GM18867 (cell line): ENCODE data around the gene LAPTM5.

ENCODE experiments used
- ATAC-seq: cut with Tn5 transposase; IDR thresholded peaks from one replicate; pipeline ENCODE4 v1.9.1; 2021; ENCODE audit warnings: mild to moderate bottlenecking, moderate library complexity; ENCODE audit not compliant: unreplicated experiment

LAPTM5 gene

GRCh38 chr1:30718636-30719405, 38.8 kb downstream of the LAPTM5 start:
- peak; percentile 51 for ATAC-seq

DNA sequence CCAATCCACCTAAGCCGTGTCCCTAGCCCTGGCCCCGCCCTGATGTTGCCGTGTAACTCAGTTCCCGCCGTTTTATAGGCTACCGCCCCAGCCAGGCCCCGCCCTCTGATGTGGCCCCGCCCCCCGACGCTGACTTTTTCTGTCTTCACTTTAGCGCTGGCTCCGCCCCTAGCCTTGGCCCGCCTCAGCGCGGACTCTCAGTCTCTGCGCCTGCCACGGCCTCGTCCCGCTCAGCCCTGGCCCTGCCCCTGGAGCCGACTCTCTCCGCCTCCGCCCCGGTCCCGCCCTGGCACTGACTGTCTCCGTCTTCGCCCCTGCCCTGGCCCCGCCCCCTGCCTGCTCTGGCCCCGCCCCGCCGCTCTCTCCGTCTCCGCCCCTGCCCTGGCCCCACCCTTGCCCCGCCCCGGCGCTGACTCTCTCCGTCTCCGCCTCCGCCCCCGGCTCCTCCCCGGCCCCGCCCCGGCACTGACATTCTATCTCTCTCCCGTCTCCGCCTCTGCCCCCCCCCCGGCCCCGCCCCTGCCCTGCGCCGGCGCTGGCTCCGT, 39.4 kb downstream of the LAPTM5 start:
- ATAC-seq: peak; percentile 80

- no peak for ATAC-seq
These were observed 40.9 kb downstream of the LAPTM5 start for GRCh38 chr1:30716646-30717045.

- ATAC-seq: no peak
These were observed 41.7 kb downstream of the LAPTM5 start for GRCh38 chr1:30715886-30716285.

DNA sequence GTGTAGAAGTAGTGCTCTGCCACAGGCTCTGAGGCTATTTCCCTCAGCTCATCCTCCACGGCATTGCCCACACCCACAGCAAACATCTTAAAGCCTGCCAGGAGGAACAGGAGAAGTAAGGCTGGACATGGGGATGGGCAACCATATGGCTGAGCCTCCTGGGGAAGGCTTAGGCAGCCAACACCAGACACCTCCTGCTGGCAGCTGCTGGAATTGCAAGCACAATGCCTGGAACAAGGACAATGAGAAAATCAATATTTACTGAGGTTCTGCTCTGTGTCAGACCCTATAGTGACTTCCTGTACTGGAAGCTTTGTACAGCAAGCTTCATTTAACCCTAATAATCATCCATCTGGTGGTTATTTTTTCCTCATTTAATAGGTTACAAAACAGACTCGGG, 42.4 kb downstream of the LAPTM5 start:
- no peak for ATAC-seq

GRCh38 chr1:30714536-30715090, 43.0 kb downstream of the LAPTM5 start:
- no peak for ATAC-seq

DNA sequence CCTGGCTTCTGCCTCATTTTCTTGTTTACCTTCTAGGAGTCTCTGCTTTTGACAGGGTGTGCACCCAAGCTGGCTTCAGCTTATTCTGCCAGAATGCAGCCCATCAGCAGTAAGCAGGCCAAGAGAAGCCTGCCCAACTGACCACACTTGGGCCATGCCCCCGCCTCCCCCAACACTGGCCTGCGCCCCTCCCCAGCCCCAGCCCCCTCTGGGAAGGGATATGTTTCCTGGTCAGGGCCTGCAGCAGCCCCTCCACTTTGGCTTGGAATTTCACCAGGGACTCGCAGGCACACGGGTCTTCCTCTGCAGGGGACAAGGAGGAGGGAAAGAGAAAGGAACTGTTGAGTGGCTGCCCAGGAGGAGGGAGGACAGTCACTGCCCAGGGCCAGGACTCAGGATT, 43.5 kb downstream of the LAPTM5 start:
- no peak for ATAC-seq

- no peak for ATAC-seq
These were observed 44.3 kb downstream of the LAPTM5 start for GRCh38 chr1:30713311-30713710.

DNA sequence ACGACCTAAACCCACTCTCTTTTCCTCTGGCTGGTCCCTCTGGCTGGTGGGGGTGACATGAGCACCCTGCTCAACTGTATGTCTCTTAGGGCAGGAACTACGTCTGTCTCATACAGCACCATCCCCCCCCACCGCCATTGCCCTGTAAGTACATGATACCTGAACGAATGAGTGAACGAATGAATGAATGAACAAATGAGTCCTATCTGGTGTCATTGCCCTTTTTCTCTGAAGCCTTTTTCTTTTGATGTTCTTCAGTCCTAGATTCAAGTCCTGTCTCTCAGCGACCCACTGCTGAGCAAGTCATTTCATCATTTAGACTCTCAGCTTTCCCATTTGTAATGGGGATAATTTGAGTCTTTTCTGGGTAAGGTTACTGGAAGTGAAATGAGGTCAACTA, 45.0 kb downstream of the LAPTM5 start:
- no peak for ATAC-seq

DNA sequence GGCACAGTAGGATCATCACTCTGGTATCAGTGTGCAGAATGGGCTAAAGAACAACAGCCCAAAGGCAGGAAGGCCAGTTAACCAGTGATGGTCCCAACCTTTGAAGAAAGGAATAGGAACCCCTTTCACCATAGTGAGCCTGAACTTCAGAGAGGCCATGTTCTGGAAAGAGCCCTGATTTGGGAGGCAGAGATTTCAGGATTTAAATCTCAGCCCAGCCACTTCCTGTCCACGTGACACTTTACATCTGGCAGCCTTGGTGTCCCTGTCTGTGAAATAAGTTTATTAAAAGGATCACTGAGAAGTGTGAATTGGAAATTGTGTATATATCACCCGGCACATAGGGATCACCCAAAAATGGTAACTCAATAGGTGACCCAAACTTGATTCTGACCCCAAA, 47.2 kb downstream of the LAPTM5 start:
- no peak for ATAC-seq

DNA sequence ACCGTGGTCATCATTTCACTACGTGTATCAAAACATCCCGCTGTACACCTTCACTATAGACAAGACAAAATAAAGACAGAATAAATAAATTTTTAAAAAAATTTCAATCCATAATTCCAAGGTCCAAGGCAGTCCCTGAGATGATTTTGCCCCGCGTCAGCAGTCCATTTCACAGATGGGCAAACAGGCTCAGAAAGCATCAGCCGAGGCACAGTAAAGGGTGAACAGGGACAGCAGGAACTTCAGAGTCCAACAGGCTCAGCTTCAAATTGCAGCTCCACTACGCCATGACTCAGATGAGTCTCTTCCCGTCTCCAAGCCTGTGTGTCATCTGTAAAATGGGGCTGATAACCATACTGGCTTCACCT, 49.2 kb downstream of the LAPTM5 start:
- ATAC-seq: no peak

DNA sequence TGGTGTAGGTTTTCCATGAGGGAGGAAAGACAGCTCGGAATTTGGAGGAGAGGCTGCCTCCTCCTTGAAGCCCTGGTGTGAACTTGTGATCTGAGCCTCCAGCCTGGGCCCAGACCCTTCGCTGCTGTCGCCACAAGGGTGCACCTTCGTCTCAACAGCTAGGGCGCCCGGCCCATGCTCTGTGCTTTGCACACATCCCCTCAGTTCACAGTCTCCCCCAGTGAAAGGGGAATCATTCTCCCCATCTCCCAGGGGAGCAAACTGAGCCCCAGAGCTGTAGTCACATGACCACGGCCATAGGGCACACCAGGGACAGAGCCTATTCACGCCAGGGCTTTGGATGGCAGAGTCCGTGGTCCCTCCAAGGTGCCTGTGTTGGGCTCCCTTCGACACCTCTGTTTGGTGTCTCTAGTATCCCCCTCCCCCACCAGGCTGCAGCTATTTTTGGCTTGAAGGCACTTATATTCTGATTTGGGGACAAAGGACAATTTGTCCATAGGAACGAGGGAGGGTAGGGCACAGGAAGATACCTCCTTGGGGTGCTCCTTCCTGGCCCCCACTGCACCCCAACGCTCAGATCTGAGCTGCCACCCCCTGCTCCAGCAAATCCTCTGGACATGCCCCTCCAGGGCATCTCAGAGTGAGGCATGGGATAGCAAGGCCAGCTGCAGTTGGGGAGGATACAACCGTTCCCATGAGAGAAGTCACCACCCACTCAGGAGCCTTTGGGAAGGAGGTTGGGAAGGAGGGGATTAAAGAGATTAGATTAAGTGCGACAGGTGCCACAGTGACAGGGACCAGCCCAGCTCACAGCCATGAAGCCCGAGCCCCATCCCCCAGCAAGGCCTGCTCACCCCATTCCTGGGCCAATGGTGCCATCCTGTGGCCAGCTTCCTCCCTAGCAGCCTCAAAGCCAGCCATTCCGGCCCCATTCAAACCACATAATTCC, 49.9 kb downstream of the LAPTM5 start:
- ATAC-seq: no peak

GRCh38 chr1:30706528-30706927, 51.0 kb downstream of the LAPTM5 start:
- no peak for ATAC-seq

DNA sequence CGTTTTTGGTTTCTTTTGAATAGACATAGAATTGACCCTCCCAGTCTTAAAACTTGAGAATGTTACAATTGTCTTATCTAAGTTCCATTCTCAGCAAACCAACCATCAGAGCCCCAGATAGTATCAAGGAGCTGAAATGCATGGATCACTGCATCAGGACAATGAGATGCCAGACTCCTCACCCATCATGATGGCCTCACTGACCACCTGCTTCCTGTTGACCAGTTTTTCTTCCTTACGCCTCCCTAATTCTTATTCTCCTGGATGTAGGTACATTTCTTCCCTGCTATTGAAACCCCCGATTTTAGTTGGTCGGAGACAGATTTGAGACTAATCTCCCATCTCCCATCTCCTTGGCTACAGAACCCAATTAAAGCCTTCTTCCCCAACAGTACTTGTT, 51.9 kb downstream of the LAPTM5 start:
- no peak for ATAC-seq

DNA sequence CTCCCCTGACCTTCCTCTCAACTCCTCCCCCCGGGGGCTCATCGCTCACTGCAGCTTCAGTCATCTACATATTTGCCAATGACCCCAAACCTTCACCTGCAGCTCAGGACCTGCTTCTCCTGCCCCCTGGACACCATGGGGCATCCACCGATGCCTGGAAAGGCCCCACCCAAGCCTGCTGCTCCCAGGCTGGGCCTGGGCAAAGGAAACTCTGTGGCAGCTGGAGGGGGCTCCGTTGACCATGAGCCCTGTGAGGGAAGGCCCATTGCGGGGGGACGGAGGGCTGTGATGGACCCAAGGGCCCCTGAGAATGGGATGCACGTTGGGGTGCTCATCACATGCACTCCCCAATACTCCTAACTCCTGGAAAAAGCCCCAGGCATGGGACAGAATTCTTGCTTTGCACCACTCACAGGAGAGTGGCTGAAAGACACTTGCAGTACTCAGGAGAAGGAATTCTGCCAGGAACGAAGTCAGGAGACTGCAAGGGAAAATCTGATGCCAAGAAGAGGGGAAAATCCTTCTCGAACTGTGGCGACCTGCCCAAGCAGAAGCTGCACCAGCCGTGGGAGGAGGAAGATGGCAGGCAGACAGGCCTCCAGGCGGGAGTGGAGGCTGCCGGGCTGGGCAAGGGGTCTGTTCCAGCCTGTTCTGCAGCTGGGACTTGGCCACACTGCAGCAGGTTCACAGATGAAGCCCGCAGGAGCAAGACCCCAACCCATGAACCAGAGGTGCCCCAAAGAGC, 52.6 kb downstream of the LAPTM5 start:
- no peak for ATAC-seq

DNA sequence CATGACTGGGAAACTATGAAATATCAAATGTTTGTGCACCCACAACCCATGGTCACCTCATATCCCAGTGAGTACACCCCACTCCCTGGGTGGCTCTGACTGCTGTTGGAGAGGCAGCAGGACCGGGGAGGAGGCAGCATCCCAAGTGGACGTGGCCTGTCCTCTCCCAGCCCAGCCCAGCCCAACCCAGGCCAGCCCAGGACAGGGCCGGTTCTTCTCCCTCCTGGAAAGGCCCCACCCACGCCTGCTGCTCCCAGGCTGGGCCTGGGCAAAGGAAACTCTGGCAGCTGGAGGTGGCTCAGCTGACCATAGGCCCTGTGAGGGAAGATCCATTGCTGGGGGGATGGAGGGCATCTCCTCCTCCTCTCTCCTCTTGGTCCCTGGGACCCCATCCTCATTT, 53.3 kb downstream of the LAPTM5 start:
- no peak for ATAC-seq

DNA sequence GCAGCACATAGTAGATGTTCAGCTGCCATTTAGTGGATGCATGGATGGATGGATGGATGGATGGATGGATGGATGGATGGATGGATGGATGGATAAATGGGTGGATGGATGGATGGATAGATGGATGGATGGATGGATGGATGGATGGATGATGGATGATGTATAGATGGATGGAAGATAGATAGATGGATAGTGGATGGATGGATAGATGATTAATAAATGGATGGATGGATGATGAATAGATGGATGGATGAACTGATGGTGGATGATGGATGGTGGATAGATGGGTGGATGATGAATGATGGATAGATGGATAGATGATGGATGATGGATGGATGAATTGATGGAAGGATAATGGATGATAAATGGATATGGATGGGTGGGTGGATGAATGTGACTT, 54.8 kb downstream of the LAPTM5 start:
- ATAC-seq: no peak

DNA sequence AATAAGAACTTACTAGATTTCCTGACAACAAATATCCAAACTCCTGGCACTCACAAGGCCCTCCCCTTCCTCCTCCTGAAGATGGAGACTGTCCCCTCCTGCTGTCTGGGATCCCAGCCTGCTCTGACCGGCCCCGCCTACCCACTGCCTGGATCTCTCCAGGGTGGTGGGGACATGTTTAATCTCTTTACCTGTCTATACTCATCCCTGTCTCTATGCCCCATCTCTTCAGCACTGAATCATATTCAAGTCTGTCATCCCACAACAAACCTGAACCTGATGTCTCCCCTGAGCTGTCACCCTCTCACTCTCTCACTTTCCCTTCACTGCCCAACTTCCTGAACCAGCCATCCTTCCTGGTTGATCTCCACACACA, 56.3 kb downstream of the LAPTM5 start:
- no peak for ATAC-seq

- no peak for ATAC-seq
These were observed 56.9 kb downstream of the LAPTM5 start for GRCh38 chr1:30700528-30701257.

GRCh38 chr1:30699762-30700161, 57.8 kb downstream of the LAPTM5 start:
- no peak for ATAC-seq
